Trophoblast cell (in vitro differentiated cells and primary cell): ENCODE results near the gene SERPINE3.

Source experiments
- DNase-seq, 2 donors: peaks; one replicate each; pipeline ENCODE4 v3.0.0-alpha.2; 2016
- H2AFZ ChIP-seq: 2 replicates; pipeline ENCODE4 v1.6.1; 2013; ENCODE audit warnings: low read length, moderate library complexity, mild to moderate bottlenecking; ENCODE audit not compliant: insufficient read depth, poor library complexity
- H2AK5ac ChIP-seq: 2 replicates; pipeline ENCODE4 v1.6.1; 2013; ENCODE audit warnings: mild to moderate bottlenecking, low read length
- H2BK120ac ChIP-seq: 2 replicates; pipeline ENCODE4 v1.6.1; 2013; ENCODE audit warnings: low read length, mild to moderate bottlenecking, moderate library complexity; ENCODE audit not compliant: insufficient read depth, poor library complexity
- H2BK12ac ChIP-seq: 2 replicates; pipeline ENCODE4 v1.6.1; 2013; ENCODE audit warnings: mild to moderate bottlenecking, low read length, moderate library complexity
- H2BK5ac ChIP-seq: 2 replicates; pipeline ENCODE4 v1.6.1; 2013; ENCODE audit warnings: low read length, low read depth, moderate library complexity, mild to moderate bottlenecking; ENCODE audit not compliant: poor library complexity
- H3K14ac ChIP-seq: 2 replicates; pipeline ENCODE4 v1.6.1; 2013; ENCODE audit warnings: mild to moderate bottlenecking, low read length
- H3K18ac ChIP-seq: 2 replicates; pipeline ENCODE4 v1.6.1; 2013; ENCODE audit warnings: mild to moderate bottlenecking, low read length
- H3K23ac ChIP-seq: 2 replicates; pipeline ENCODE4 v1.6.1; 2013; ENCODE audit warnings: low read length
- H3K27ac ChIP-seq: 2 replicates; pipeline ENCODE4 v1.5.1; 2013; ENCODE audit warnings: low read depth, mild to moderate bottlenecking, inconsistent platforms, low read length, moderate library complexity
- H3K27me3 ChIP-seq: 2 replicates; pipeline ENCODE4 v1.6.1; 2013; ENCODE audit warnings: inconsistent platforms, mild to moderate bottlenecking, low read length, moderate library complexity; ENCODE audit not compliant: insufficient read depth
- H3K36me3 ChIP-seq, 2 experiments: 1 replicate in 1 of 2; 2 replicates in 1 of 2; pipeline ENCODE4 v1.6.1; 2013; ENCODE audit warnings: low read length in 2 of 2, mild to moderate bottlenecking in 2 of 2, moderate library complexity in 1 of 2; ENCODE audit not compliant: insufficient read depth in 2 of 2, control insufficient read depth in 1 of 2
- H3K4ac ChIP-seq: 2 replicates; pipeline ENCODE4 v1.6.1; 2013; ENCODE audit warnings: low read depth, mild to moderate bottlenecking, low read length, moderate library complexity
- H3K4me1 ChIP-seq, 2 experiments: 1 replicate in 1 of 2; 2 replicates in 1 of 2; pipeline ENCODE4 v1.6.1; 2013; ENCODE audit warnings: low read length in 2 of 2, mild to moderate bottlenecking in 2 of 2, moderate library complexity in 1 of 2; ENCODE audit not compliant: insufficient read depth in 2 of 2, control insufficient read depth in 1 of 2
- H3K4me2 ChIP-seq: 2 replicates; pipeline ENCODE4 v1.6.1; 2013; ENCODE audit warnings: inconsistent platforms, mild to moderate bottlenecking, low read length, moderate library complexity
- H3K4me3 ChIP-seq: 2 replicates; pipeline ENCODE4 v1.5.1; 2013; ENCODE audit warnings: mild to moderate bottlenecking, low read depth, low read length, inconsistent platforms
- H3K79me1 ChIP-seq: one replicate; pipeline ENCODE4 v1.6.1; 2013; ENCODE audit warnings: low read length
- H3K79me2 ChIP-seq: 2 replicates; pipeline ENCODE4 v1.6.1; 2013; ENCODE audit warnings: low read length, mild to moderate bottlenecking; ENCODE audit not compliant: control insufficient read depth, insufficient read depth, poor library complexity
- H3K9ac ChIP-seq: 2 replicates; pipeline ENCODE4 v1.6.1; 2013; ENCODE audit warnings: mild to moderate bottlenecking, low read length
- H3K9me3 ChIP-seq: 2 replicates; pipeline ENCODE4 v1.6.1; 2013; ENCODE audit warnings: low read depth, mild to moderate bottlenecking, control low read depth, inconsistent platforms, low read length; ENCODE audit not compliant: insufficient read depth
- H4K12ac ChIP-seq: 2 replicates; pipeline ENCODE4 v1.6.1; 2013; ENCODE audit warnings: low read depth, mild to moderate bottlenecking, low read length, moderate library complexity
- H4K8ac ChIP-seq: 2 replicates; pipeline ENCODE4 v1.6.1; 2013; ENCODE audit warnings: low read depth, mild to moderate bottlenecking, low read length, moderate library complexity
- H4K91ac ChIP-seq: one replicate; pipeline ENCODE4 v1.6.1; 2013; ENCODE audit warnings: low read depth, mild to moderate bottlenecking, low read length, moderate library complexity
- WGBS: extraction: QIAGEN DNeasy Blood & Tissue Kit; methylation state at CpG from one replicate; pipeline ENCODE4 v1.1.7; 2013; ENCODE audit warnings: missing lambda C conversion rate; ENCODE audit not compliant: insufficient read length, insufficient coverage; ENCODE audit errors: extremely low coverage; 5-methylcytosine and 5-hydroxymethylcytosine counted together

SERPINE3 gene

GRCh38 chr13:51357928-51358595 is 18.6 kb downstream of the SERPINE3 start:
- no peak overlapping the region for H3K4ac ChIP-seq
- no peaks in the 10 kb centered on the region for H3K9me3 ChIP-seq
- H3K4me1 ChIP-seq, result no peaks in the 10 kb centered on the region
- H3K23ac ChIP-seq, result no peak overlapping the region
- no peak overlapping the region for H2BK5ac ChIP-seq
- no peak overlapping the region for H2BK12ac ChIP-seq
- no peak overlapping the region for H4K12ac ChIP-seq
- DNase-seq, result no peak
- H4K91ac ChIP-seq, result no peak overlapping the region
- H4K8ac ChIP-seq, result no peak overlapping the region
- no peaks in the 10 kb centered on the region for H3K79me2 ChIP-seq
- H3K9ac ChIP-seq, result no peak overlapping the region
- H2AFZ ChIP-seq, result no peak overlapping the region
- no peak overlapping the region for H3K18ac ChIP-seq
- no peak overlapping the region for H2BK120ac ChIP-seq
- H3K27ac ChIP-seq, result no peak overlapping the region
- H2AK5ac ChIP-seq, result no peak overlapping the region
- no peaks in the 10 kb centered on the region for H3K79me1 ChIP-seq
- no peaks in the 10 kb centered on the region for H3K36me3 ChIP-seq
- no peaks in the 10 kb centered on the region for H3K27me3 ChIP-seq
- no peak overlapping the region for H3K4me2 ChIP-seq
- WGBS, result no CpG with 5 or more reads among the region's 5 CpGs
- no peak overlapping the region for H3K4me3 ChIP-seq
- H3K14ac ChIP-seq, result no peak overlapping the region

GRCh38 chr13:51359352-51359751 is 19.9 kb downstream of the SERPINE3 start:
- H3K4me2 ChIP-seq, result no peak overlapping the region
- no peaks in the 10 kb centered on the region for H3K79me1 ChIP-seq
- H2AFZ ChIP-seq, result no peak overlapping the region
- no peaks in the 10 kb centered on the region for H3K4me1 ChIP-seq
- no peak overlapping the region for H3K23ac ChIP-seq
- no peak overlapping the region for H4K8ac ChIP-seq
- WGBS, result no CpG with 5 or more reads among the region's 1 CpG
- no peak overlapping the region for H3K4ac ChIP-seq
- H3K27me3 ChIP-seq, result no peaks in the 10 kb centered on the region
- peaks cover 0 to under 1% of the 10 kb centered on the region in 2 experiments for H3K36me3 ChIP-seq
- no peak overlapping the region for H4K91ac ChIP-seq
- H3K18ac ChIP-seq, result no peak overlapping the region
- no peak for DNase-seq
- no peak overlapping the region for H2BK12ac ChIP-seq
- no peaks in the 10 kb centered on the region for H3K79me2 ChIP-seq
- no peak overlapping the region for H3K4me3 ChIP-seq
- no peak overlapping the region for H3K27ac ChIP-seq
- H2BK5ac ChIP-seq, result no peak overlapping the region
- no peak overlapping the region for H3K14ac ChIP-seq
- no peak overlapping the region for H2BK120ac ChIP-seq
- H4K12ac ChIP-seq, result no peak overlapping the region
- no peak overlapping the region for H3K9ac ChIP-seq
- H3K9me3 ChIP-seq, result no peaks in the 10 kb centered on the region
- H2AK5ac ChIP-seq, result no peak overlapping the region

GRCh38 chr13:51360489-51360888 is 21.0 kb downstream of the SERPINE3 start:
- H3K27me3 ChIP-seq, result no peaks in the 10 kb centered on the region
- H3K4me3 ChIP-seq, result no peak overlapping the region
- no peak overlapping the region for H2BK120ac ChIP-seq
- H2AK5ac ChIP-seq, result no peak overlapping the region
- no peak overlapping the region for H2BK12ac ChIP-seq
- H3K4me1 ChIP-seq, result no peaks in the 10 kb centered on the region
- H3K36me3 ChIP-seq, result peaks cover 0 to 5% of the 10 kb centered on the region in 2 experiments
- no peak overlapping the region for H4K12ac ChIP-seq
- no peak overlapping the region for H2BK5ac ChIP-seq
- H3K9me3 ChIP-seq, result no peaks in the 10 kb centered on the region
- H3K4ac ChIP-seq, result no peak overlapping the region
- no peak overlapping the region for H4K8ac ChIP-seq
- H3K23ac ChIP-seq, result no peak overlapping the region
- no peak overlapping the region for H3K9ac ChIP-seq
- no peak overlapping the region for H3K18ac ChIP-seq
- H4K91ac ChIP-seq, result no peak overlapping the region
- no peak for DNase-seq
- no peak overlapping the region for H3K27ac ChIP-seq
- no CpG with 5 or more reads among the region's 1 CpG for WGBS
- H3K4me2 ChIP-seq, result no peak overlapping the region
- H3K14ac ChIP-seq, result no peak overlapping the region
- H2AFZ ChIP-seq, result no peak overlapping the region
- H3K79me1 ChIP-seq, result no peaks in the 10 kb centered on the region
- H3K79me2 ChIP-seq, result no peaks in the 10 kb centered on the region

- DNase-seq, result peak; percentile 60 to 86
Observed at GRCh38 chr13:51361106-51361505, 21.6 kb downstream of the SERPINE3 start.

More at GRCh38 chr13:51361106-51361505, 21.6 kb downstream of the SERPINE3 start:
- Histone ChIP-seq H3K79me2 (no peaks in the 10 kb centered on the region), H4K12ac (no peak overlapping the region), H2BK120ac (no peak overlapping the region), H3K4me2 (no peak overlapping the region), H2BK5ac (no peak overlapping the region), H4K8ac (no peak overlapping the region), H3K27me3 (no peaks in the 10 kb centered on the region), H3K36me3 (peaks cover 0 to 5% of the 10 kb centered on the region in 2 experiments), H3K4ac (no peak overlapping the region), H3K9ac (no peak overlapping the region), H2BK12ac (no peak overlapping the region), H3K4me3 (no peak overlapping the region), H3K79me1 (no peaks in the 10 kb centered on the region), H2AFZ (no peak overlapping the region), H3K4me1 (no peaks in the 10 kb centered on the region), H3K18ac (no peak overlapping the region), H3K9me3 (no peaks in the 10 kb centered on the region), H3K14ac (no peak overlapping the region), H2AK5ac (no peak overlapping the region), H4K91ac (no peak overlapping the region), H3K27ac (no peak overlapping the region), H3K23ac (no peak overlapping the region)
